Endothelial cell of umbilical vein (primary cell): ENCODE results near the gene SLC8A2. TPM values are rescaled to one million over a fixed set of nuclear protein-coding genes. Genes with fewer than 3 reads are reported as not detected.

ENCODE experiments used
- BruUV-seq: library from RNA; stranded (reverse); fragments of 400-500 nt; replicated peaks from 2 replicates; lab custom pipeline; 2021; lab: Mats Ljungman, UMichigan
- CTCF ChIA-PET: fragments of 300-600, 350-600 bp; sonication (Branson Sonifier 250); formaldehyde crosslinking; loops from one replicate; lab custom pipeline; 2021; ENCODE audit warnings: antibody characterized with exemption, inconsistent platforms; lab: Charles Lee
- POLR2A ChIA-PET: fragments of 300-600, 350-600 bp; sonication (Branson Sonifier 250); formaldehyde crosslinking; loops from one replicate; lab custom pipeline; 2021; ENCODE audit warnings: antibody characterized with exemption, inconsistent platforms; lab: Charles Lee
- DNase-seq: peaks from one replicate; pipeline ENCODE4 v3.0.0-alpha.2; 2011; ENCODE audit warnings: low read depth, low spot score
- FAIRE-seq: peaks from 2 replicates; lab custom pipeline; 2011; peaks lifted over from hg19 to GRCh38; lab: Jason Lieb, UNC
- H2AFZ ChIP-seq: 2 replicates; pipeline ENCODE4 v1.6.0; 2012; ENCODE audit warnings: low read depth, low read length, control low read depth, inconsistent platforms
- H3K27ac ChIP-seq: 2 replicates; pipeline ENCODE4 v1.5.1; 2011; ENCODE audit warnings: low read depth, mild to moderate bottlenecking, control low read depth, low read length, moderate library complexity; ENCODE audit not compliant: insufficient read depth
- H3K27me3 ChIP-seq, 2 experiments: 2 replicates each; pipeline versions ENCODE4 v1.6.0 to v1.6.1; 2011; ENCODE audit warnings: low read length in 2 of 2, mixed read lengths in 1 of 2; ENCODE audit not compliant: control insufficient read depth in 2 of 2, insufficient read depth in 2 of 2
- H3K36me3 ChIP-seq, 2 experiments: 2 replicates in 1 of 2; 3 replicates in 1 of 2; pipeline ENCODE4 v1.5.1; 2011; ENCODE audit warnings: low read length in 2 of 2, mild to moderate bottlenecking in 1 of 2, moderate library complexity in 1 of 2; ENCODE audit not compliant: control insufficient read depth in 2 of 2, insufficient read depth in 2 of 2; ENCODE audit errors: extremely low read depth in 1 of 2
- H3K4me1 ChIP-seq: 3 replicates; pipeline ENCODE4 v1.5.1; 2011; ENCODE audit warnings: mild to moderate bottlenecking, low read length; ENCODE audit not compliant: control insufficient read depth, insufficient read depth; ENCODE audit errors: extremely low read depth
- H3K4me2 ChIP-seq: 2 replicates; pipeline ENCODE4 v1.6.1; 2011; ENCODE audit warnings: low read length, control low read depth, mixed read lengths; ENCODE audit not compliant: insufficient read depth
- H3K4me3 ChIP-seq, 3 experiments: fragments of 200-600 bp in 1 of 3; sonication (generic), shearing (Covaris generic) in 1 of 3; replicated peaks in 1 of 3; 2 replicates each; pipeline ENCODE4 v1.5.1; 2011 to 2016; ENCODE audit warnings: control low read depth in 3 of 3, low read length in 3 of 3, mild to moderate bottlenecking in 2 of 3, inconsistent platforms in 1 of 3, low read depth in 1 of 3, moderate library complexity in 1 of 3; ENCODE audit not compliant: insufficient read depth in 1 of 3
- H3K79me2 ChIP-seq: 2 replicates; pipeline ENCODE4 v1.6.0; 2012; ENCODE audit warnings: low read length, inconsistent platforms; ENCODE audit not compliant: control insufficient read depth, insufficient read depth
- H3K9ac ChIP-seq: replicated peaks from 2 replicates; pipeline ENCODE3; 2011; ENCODE audit warnings: low read length, control low read depth; ENCODE audit not compliant: insufficient read depth; ENCODE audit errors: extremely low read depth
- H3K9me1 ChIP-seq: replicated peaks from 3 replicates; pipeline ENCODE4 v1.6.0; 2011; ENCODE audit warnings: mild to moderate bottlenecking, low read length; ENCODE audit not compliant: control insufficient read depth, insufficient read depth; ENCODE audit errors: extremely low read depth
- H3K9me3 ChIP-seq: replicated peaks from 2 replicates; pipeline ENCODE4 v1.5.1; 2012; ENCODE audit warnings: low read length, inconsistent platforms; ENCODE audit not compliant: control insufficient read depth, insufficient read depth
- H4K20me1 ChIP-seq: replicated peaks from 2 replicates; pipeline ENCODE3; 2011; ENCODE audit warnings: mild to moderate bottlenecking, low read length; ENCODE audit not compliant: control insufficient read depth, insufficient read depth; ENCODE audit errors: extremely low read depth
- FOS ChIP-seq: IDR thresholded peaks from 2 replicates; pipeline ENCODE4 v1.6.1; 2011; ENCODE audit warnings: mild to moderate bottlenecking, low read length, moderate library complexity, borderline replicate concordance; ENCODE audit not compliant: insufficient read depth
- JUN ChIP-seq: IDR thresholded peaks from 2 replicates; pipeline ENCODE4 v1.6.1; 2011; ENCODE audit warnings: borderline replicate concordance, low read depth; ENCODE audit not compliant: insufficient read length, insufficient read depth
- MYC ChIP-seq: IDR thresholded peaks from one replicate; pipeline ENCODE4 v1.6.1; 2011; ENCODE audit warnings: mild to moderate bottlenecking, low read depth, low read length
- POLR2A ChIP-seq: IDR thresholded peaks from 2 replicates; pipeline ENCODE4 v1.6.1; 2012; ENCODE audit warnings: low read depth, mild to moderate bottlenecking, control low read depth, low read length
- POLR2AphosphoS5 ChIP-seq: IDR thresholded peaks from 2 replicates; pipeline ENCODE4 v1.6.1; 2012; ENCODE audit warnings: low read depth, mild to moderate bottlenecking, control low read depth, low read length, moderate library complexity; ENCODE audit not compliant: insufficient read depth
- dilution Hi-C: fragments of 300-500 bp; cut with MboI; formaldehyde crosslinking; loops from one replicate; pipeline ENCODE4 v1.15.0; 2019; ENCODE audit warnings: low sequenced_read_pairs; ENCODE audit not compliant: extremely low pct_ligation_motif_present
- intact Hi-C: fragments of 100-400 bp; cut with micrococcal nuclease; formaldehyde crosslinking; loops from one replicate; pipeline ENCODE4 v1.10.0; 2022
- polyA plus RNA-seq, 4 experiments: library from polyadenylated mRNA; depleted of rRNA in 3 of 4; stranded (reverse) in 3 of 4; unstranded in 1 of 4; fragments of >200 nt; gene quantifications; 2 replicates each; pipeline versions ENCODE4 v1.2.1 to v1.2.3, GENCODE V29; 2011 to 2012; ENCODE audit warnings: missing spikeins in 1 of 4
- total RNA-seq: library from RNA; stranded (reverse); gene quantifications from 2 replicates; pipeline ENCODE4 v1.2.3, GENCODE V29; 2021
- TF ChIP-seq, protein P1 (sequence below), 2 donors: IDR thresholded peaks; 1 replicate in 1 of 2; 2 replicates in 1 of 2; pipeline ENCODE4 v1.5.1; 2011; ENCODE audit warnings: low read length in 2 of 2, mild to moderate bottlenecking in 2 of 2, moderate library complexity in 2 of 2, control low read depth in 1 of 2, inconsistent platforms in 1 of 2, low read depth in 1 of 2; ENCODE audit not compliant: insufficient read depth in 1 of 2; ENCODE audit errors: extremely low read depth in 1 of 2

The SLC8A2 gene
- total and polyA plus RNA-seq, 2 donors (not counting 3 experiments of a cell fraction or from before 2014, with no cell fraction given): not detected

DNA sequence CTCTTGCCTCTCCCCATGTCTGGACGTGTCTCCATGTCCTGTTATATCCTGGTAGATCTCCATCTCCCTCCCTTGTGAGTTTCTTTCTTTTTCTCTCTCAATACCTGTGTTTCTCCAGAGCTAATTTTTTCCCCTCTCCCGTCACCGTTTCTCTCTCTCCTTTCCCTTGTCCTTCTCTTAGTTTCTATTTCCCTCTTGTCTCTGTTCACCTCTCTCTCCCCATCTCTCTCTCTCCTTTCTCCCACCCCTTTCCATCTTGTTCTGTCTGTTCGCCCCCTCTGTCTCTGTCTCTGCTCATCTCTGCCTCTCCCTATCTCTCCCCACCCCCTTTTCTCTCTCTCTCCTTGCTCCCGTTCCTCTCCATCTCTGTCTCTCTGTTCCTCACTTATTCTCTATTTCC is 13.0 kb downstream of the SLC8A2 start:
- Histone ChIP-seq H3K9me1 (no peaks in the 10 kb centered on the region), H3K4me3 (no peak overlapping the region), H3K4me2 (no peak overlapping the region), H3K9me3 (no peaks in the 10 kb centered on the region), H3K36me3 (no peaks in the 10 kb centered on the region), H2AFZ (no peak overlapping the region), H4K20me1 (no peaks in the 10 kb centered on the region), H3K27ac (no peak overlapping the region), H3K79me2 (no peaks in the 10 kb centered on the region), H3K9ac (no peak overlapping the region), H3K4me1 (no peaks in the 10 kb centered on the region), H3K27me3 (peaks cover 42 to 44% of the 10 kb centered on the region in 2 experiments)
- dilution Hi-C loops: no loop called here
- FAIRE-seq: no peak
- ChIA-PET CTCF (interaction anchor here (1.4 kb wide), 1 partner anchor 25 kb away, joined by 3 read pairs; the partner anchor contains the start of gene KPTN), POLR2A (no interaction called here)
- no peak for DNase-seq
- intact Hi-C loops: no loop called here
- TF ChIP-seq POLR2AphosphoS5 (no peak), FOS (no peak), JUN (no peak), MYC (no peak), POLR2A (no peak)
- TF ChIP-seq, protein P1, sequence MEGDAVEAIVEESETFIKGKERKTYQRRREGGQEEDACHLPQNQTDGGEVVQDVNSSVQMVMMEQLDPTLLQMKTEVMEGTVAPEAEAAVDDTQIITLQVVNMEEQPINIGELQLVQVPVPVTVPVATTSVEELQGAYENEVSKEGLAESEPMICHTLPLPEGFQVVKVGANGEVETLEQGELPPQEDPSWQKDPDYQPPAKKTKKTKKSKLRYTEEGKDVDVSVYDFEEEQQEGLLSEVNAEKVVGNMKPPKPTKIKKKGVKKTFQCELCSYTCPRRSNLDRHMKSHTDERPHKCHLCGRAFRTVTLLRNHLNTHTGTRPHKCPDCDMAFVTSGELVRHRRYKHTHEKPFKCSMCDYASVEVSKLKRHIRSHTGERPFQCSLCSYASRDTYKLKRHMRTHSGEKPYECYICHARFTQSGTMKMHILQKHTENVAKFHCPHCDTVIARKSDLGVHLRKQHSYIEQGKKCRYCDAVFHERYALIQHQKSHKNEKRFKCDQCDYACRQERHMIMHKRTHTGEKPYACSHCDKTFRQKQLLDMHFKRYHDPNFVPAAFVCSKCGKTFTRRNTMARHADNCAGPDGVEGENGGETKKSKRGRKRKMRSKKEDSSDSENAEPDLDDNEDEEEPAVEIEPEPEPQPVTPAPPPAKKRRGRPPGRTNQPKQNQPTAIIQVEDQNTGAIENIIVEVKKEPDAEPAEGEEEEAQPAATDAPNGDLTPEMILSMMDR (IDR thresholded peaks at IDR 0.05; ENCODE audit: extremely low read depth in 1 of 2, insufficient read depth in 1 of 2, low read depth in 1 of 2, low read length in 2 of 2): no peak
- no TSS peak for BruUV-seq
